Activated CD8-positive, alpha-beta T cell treated with anti-CD3 and anti-CD28 coated beads for 36 hours (primary cell): Measurements from ENCODE around the gene USP37. TPM values are rescaled to one million over a fixed set of nuclear protein-coding genes. Genes with fewer than 3 reads are reported as not detected.

Experiments used
- ATAC-seq: fragments of 200-7000 bp; cut with Tn5 transposase; one replicate; pipeline ENCODE4 v1.10.0; 2021; ENCODE audit warnings: mild to moderate bottlenecking, moderate library complexity
- CTCF ChIA-PET: fragments of 350-600 bp; sonication (Branson Sonifier 250); formaldehyde crosslinking; loops from one replicate; lab custom pipeline; 2021; ENCODE audit warnings: antibody characterized with exemption; lab: Charles Lee
- POLR2A ChIA-PET: fragments of 350-600 bp; sonication (Branson Sonifier 250); formaldehyde crosslinking; loops from one replicate; lab custom pipeline; 2021; ENCODE audit warnings: antibody characterized with exemption; lab: Charles Lee
- DNase-seq: peaks from one replicate; pipeline ENCODE4 v3.0.0-alpha.2; 2020
- H3K27ac Mint-ChIP-seq: one replicate; pipeline ENCODE4 v1.8.0; 2021; ENCODE audit warnings: mild to moderate bottlenecking, mixed read lengths
- H3K27me3 Mint-ChIP-seq: one replicate; pipeline ENCODE4 v1.8.0; 2021; ENCODE audit warnings: mixed read lengths
- H3K36me3 Mint-ChIP-seq: one replicate; pipeline ENCODE4 v1.8.0; 2021; ENCODE audit warnings: low read depth, mixed read lengths
- H3K4me1 Mint-ChIP-seq: one replicate; pipeline ENCODE4 v1.8.0; 2021; ENCODE audit warnings: low read depth, mixed read lengths
- H3K4me3 Mint-ChIP-seq: one replicate; pipeline ENCODE4 v1.8.0; 2021; ENCODE audit warnings: mild to moderate bottlenecking, moderate library complexity, mixed read lengths
- H3K9me3 Mint-ChIP-seq: one replicate; pipeline ENCODE4 v1.8.0; 2021; ENCODE audit warnings: mixed read lengths
- intact Hi-C: fragments of 100-400 bp; cut with micrococcal nuclease; formaldehyde crosslinking; loops from one replicate; pipeline ENCODE4 v1.10.0; 2022
- total RNA-seq, 2 experiments: library from RNA; stranded (reverse); gene quantifications; one replicate each; pipeline ENCODE4 v1.2.3, GENCODE V29; 2021
- TF ChIP-seq, protein P1 (sequence below): fragments of 200-600 bp; IDR thresholded peaks from one replicate; pipeline ENCODE4 v1.8.0; 2022; ENCODE audit warnings: antibody characterized with exemption, mild to moderate bottlenecking

USP37 gene
- total RNA-seq, 2 experiments from 2014 or later: 51.7 to 53.2 TPM

- intact Hi-C loops: no loop called here
- ChIA-PET POLR2A (interaction anchor here (1.0 to 1.3 kb wide), 2 partner anchors 11 to 30 kb away, joined by 3 read pairs; no protein-coding TSS in a partner anchor), CTCF (interaction anchor here (0.9 to 1.0 kb wide), 2 partner anchors 33 to 216 kb away, joined by 3 read pairs; no protein-coding TSS in a partner anchor)
- DNase-seq (no peak), ATAC-seq (no peak)
- Mint-ChIP-seq H3K4me1 (no peaks in the 10 kb centered on the region), H3K36me3 (no peaks in the 10 kb centered on the region), H3K27me3 (no peaks in the 10 kb centered on the region), H3K27ac (no peak overlapping the region), H3K4me3 (no peak overlapping the region), H3K9me3 (no peaks in the 10 kb centered on the region)
- TF ChIP-seq, protein P1, sequence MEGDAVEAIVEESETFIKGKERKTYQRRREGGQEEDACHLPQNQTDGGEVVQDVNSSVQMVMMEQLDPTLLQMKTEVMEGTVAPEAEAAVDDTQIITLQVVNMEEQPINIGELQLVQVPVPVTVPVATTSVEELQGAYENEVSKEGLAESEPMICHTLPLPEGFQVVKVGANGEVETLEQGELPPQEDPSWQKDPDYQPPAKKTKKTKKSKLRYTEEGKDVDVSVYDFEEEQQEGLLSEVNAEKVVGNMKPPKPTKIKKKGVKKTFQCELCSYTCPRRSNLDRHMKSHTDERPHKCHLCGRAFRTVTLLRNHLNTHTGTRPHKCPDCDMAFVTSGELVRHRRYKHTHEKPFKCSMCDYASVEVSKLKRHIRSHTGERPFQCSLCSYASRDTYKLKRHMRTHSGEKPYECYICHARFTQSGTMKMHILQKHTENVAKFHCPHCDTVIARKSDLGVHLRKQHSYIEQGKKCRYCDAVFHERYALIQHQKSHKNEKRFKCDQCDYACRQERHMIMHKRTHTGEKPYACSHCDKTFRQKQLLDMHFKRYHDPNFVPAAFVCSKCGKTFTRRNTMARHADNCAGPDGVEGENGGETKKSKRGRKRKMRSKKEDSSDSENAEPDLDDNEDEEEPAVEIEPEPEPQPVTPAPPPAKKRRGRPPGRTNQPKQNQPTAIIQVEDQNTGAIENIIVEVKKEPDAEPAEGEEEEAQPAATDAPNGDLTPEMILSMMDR: no peak
These were observed 136.3 kb downstream of the USP37 start for GRCh38 chr2:218431878-218432277.

DNA sequence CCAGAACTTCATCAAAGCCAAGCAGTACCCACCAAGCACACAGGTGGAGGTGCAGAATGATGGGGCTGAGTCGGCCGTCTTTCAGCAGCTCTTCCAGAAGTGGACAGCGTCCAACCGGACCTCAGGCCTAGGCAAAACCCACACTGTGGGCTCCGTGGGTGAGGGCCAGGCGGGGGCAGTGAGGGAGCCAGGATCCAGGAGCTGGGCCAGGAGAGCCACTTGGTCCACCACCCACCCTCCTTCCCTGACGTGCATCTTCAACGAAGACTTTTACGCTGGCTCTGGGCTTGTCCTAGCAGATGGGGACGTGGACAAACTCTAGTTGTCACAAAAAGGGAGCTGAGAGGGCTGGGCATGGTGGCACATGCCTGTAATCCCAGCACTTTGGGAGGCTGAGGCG lies 137.4 kb downstream of the USP37 start:
- DNase-seq: no peak
- intact Hi-C loops: no loop called here
- no peaks in the 10 kb centered on the region for H3K27me3 Mint-ChIP-seq
- TF ChIP-seq, protein P1: no peak
- H3K9me3 Mint-ChIP-seq: no peaks in the 10 kb centered on the region
- no peaks in the 10 kb centered on the region for H3K4me1 Mint-ChIP-seq
- CTCF ChIA-PET: interaction anchor here (0.9 to 1.4 kb wide), 5 partner anchors 9 to 468 kb away, joined by 3 to 4 read pairs (median 3); no protein-coding TSS in a partner anchor
- POLR2A ChIA-PET: interaction anchor here (1.3 kb wide), 1 partner anchor 29 kb away, joined by 3 read pairs; no protein-coding TSS in a partner anchor
- no peak overlapping the region for H3K27ac Mint-ChIP-seq
- H3K36me3 Mint-ChIP-seq: no peaks in the 10 kb centered on the region
- no peak for ATAC-seq
- H3K4me3 Mint-ChIP-seq: no peak overlapping the region

GRCh38 chr2:218429911-218430692 lies 138.0 kb downstream of the USP37 start:
- ChIA-PET POLR2A (no interaction called here), CTCF (interaction anchor here (1.1 to 1.4 kb wide), 3 partner anchors 9 to 468 kb away, joined by 3 to 4 read pairs (median 3); no protein-coding TSS in a partner anchor)
- intact Hi-C loops: no loop called here
- Mint-ChIP-seq H3K27ac (no peak overlapping the region), H3K27me3 (no peaks in the 10 kb centered on the region), H3K36me3 (no peaks in the 10 kb centered on the region), H3K9me3 (no peaks in the 10 kb centered on the region), H3K4me3 (no peak overlapping the region), H3K4me1 (no peaks in the 10 kb centered on the region)
- TF ChIP-seq, protein P1: no peak
- no peak for ATAC-seq
- no peak for DNase-seq

DNA sequence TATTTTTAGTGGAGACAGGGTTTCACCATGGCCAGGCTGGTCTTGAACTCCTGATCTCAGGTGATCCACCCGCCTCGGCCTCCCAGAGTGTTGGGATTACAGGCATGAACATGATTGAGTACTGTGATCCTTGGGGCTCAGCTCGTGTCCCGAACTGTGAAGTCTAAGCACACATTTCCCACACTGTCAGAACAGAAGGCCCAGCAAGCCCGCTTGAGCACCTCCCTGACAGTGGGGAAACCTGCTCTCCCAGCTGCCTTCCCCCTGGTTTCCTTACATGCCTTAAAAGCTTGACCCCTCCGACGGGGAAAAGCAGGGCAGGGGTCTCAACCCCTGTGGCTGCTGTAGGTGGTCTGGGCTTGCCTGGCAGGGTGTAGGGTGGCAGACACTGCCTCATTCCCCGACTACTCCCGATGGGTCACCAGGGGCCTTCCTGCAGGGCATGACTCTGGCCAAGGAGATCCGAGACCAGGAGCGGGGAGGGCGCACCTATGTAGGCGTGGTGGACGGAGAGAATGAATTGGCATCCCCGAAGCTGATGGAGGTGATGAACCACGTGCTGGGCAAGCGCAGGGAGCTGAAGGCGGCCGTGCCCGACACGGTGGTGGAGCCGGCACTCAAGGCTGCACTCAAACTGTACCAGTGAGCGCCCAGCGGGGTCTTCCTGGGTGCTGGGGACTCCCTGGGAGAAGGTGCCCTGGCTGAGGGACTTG lies 139.1 kb downstream of the USP37 start:
- Mint-ChIP-seq H3K4me1 (no peaks in the 10 kb centered on the region), H3K4me3 (no peak overlapping the region), H3K27me3 (no peaks in the 10 kb centered on the region), H3K27ac (no peak overlapping the region), H3K9me3 (no peaks in the 10 kb centered on the region), H3K36me3 (no peaks in the 10 kb centered on the region)
- ChIA-PET POLR2A (no interaction called here), CTCF (no interaction called here)
- ATAC-seq: no peak
- TF ChIP-seq, protein P1: no peak
- intact Hi-C loops: no loop called here
- no peak for DNase-seq
